Forelimb muscle (tissue), 1 donor: ENCODE data around the gene SAE1. TPM values are rescaled to one million over a fixed set of nuclear protein-coding genes. Genes with fewer than 3 reads are reported as not detected.

Experiments
- DNase-seq: peaks from one replicate; pipeline ENCODE4 v3.0.0-alpha.2; 2013; ENCODE audit warnings: low read depth
- polyA plus RNA-seq: library from polyadenylated mRNA; unstranded; fragments of 120-200 nt; gene quantifications from one replicate; pipeline ENCODE4 v1.2.1, GENCODE V29; 2013; ENCODE audit not compliant: insufficient read length

The SAE1 gene
- polyA plus RNA-seq, 1 donor = 74.5 TPM

GRCh38 chr19:47158879-47159503 lies 28.4 kb downstream of the SAE1 start:
- DNase-seq = no peak

GRCh38 chr19:47161876-47162489 lies 31.3 kb downstream of the SAE1 start:
- no peak for DNase-seq

GRCh38 chr19:47168065-47168464 lies 37.4 kb downstream of the SAE1 start:
- no peak for DNase-seq

- DNase-seq = no peak
These were observed 42.2 kb downstream of the SAE1 start for GRCh38 chr19:47172666-47173455.

GRCh38 chr19:47176071-47176626 lies 45.5 kb downstream of the SAE1 start:
- no peak for DNase-seq

- no peak for DNase-seq
These were observed 46.0 kb downstream of the SAE1 start for GRCh38 chr19:47176627-47177090.

GRCh38 chr19:47179653-47180310 lies 49.1 kb downstream of the SAE1 start:
- DNase-seq = no peak

GRCh38 chr19:47183601-47184000 lies 53.0 kb downstream of the SAE1 start:
- no peak for DNase-seq

- DNase-seq = no peak
These were observed 56.1 kb downstream of the SAE1 start for GRCh38 chr19:47186446-47187334.

GRCh38 chr19:47187335-47187655 lies 56.7 kb downstream of the SAE1 start:
- DNase-seq = no peak

GRCh38 chr19:47187797-47188196 lies 57.2 kb downstream of the SAE1 start:
- no peak for DNase-seq

GRCh38 chr19:47188507-47189033 lies 57.9 kb downstream of the SAE1 start:
- DNase-seq = no peak

GRCh38 chr19:47190167-47190727 lies 59.6 kb downstream of the SAE1 start:
- no peak for DNase-seq

GRCh38 chr19:47195434-47195833 lies 64.8 kb downstream of the SAE1 start:
- no peak for DNase-seq

GRCh38 chr19:47197141-47197540 lies 66.5 kb downstream of the SAE1 start:
- no peak for DNase-seq

GRCh38 chr19:47200530-47200929 lies 69.9 kb downstream of the SAE1 start:
- DNase-seq = no peak

GRCh38 chr19:47203254-47203653 lies 72.6 kb downstream of the SAE1 start:
- no peak for DNase-seq

GRCh38 chr19:47209319-47210179 lies 78.9 kb downstream of the SAE1 start:
- no peak for DNase-seq

- no peak for DNase-seq
These were observed 79.5 kb downstream of the SAE1 start for GRCh38 chr19:47210180-47210490.
